ENCODE results near the gene HSPA6.

DNA sequence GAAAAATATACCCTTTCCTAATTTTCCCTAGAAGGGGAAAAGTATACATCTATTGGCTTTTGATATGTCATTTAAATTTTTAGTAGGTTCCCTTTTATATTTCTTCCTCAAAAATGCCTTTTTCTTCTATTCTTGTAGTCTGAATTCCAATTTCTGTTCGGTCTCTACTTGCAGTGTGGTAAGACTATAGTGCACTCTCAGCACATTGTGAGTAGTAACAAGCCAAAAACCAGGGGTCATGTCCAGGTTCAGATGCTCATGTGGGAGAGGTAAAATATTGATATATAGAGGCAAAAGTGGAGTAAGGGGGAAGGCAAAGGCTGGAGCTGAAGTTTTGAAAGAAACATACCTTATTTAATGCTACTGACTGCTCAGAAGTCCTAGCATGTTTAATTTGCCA, 23.1 kb upstream of the HSPA6 start:
- TF ChIP-seq, protein P1, sequence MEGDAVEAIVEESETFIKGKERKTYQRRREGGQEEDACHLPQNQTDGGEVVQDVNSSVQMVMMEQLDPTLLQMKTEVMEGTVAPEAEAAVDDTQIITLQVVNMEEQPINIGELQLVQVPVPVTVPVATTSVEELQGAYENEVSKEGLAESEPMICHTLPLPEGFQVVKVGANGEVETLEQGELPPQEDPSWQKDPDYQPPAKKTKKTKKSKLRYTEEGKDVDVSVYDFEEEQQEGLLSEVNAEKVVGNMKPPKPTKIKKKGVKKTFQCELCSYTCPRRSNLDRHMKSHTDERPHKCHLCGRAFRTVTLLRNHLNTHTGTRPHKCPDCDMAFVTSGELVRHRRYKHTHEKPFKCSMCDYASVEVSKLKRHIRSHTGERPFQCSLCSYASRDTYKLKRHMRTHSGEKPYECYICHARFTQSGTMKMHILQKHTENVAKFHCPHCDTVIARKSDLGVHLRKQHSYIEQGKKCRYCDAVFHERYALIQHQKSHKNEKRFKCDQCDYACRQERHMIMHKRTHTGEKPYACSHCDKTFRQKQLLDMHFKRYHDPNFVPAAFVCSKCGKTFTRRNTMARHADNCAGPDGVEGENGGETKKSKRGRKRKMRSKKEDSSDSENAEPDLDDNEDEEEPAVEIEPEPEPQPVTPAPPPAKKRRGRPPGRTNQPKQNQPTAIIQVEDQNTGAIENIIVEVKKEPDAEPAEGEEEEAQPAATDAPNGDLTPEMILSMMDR (IDR thresholded peaks at IDR 0.05; ENCODE audit: insufficient read depth, low read length, poor library complexity, severe bottlenecking) = no peak
- TF ChIP-seq EZH2phosphoT487 (conservative IDR thresholded peaks at IDR 0.05; ENCODE audit: low read length) = no peak

Data from SU-DHL-6 (cell line).